NB4 (cell line): ENCODE results near the gene MYOD1.

ENCODE experiments used
- POLR2A ChIP-seq: IDR thresholded peaks from 2 replicates; pipeline ENCODE4 v1.6.1; 2011; ENCODE audit warnings: mild to moderate bottlenecking; ENCODE audit not compliant: insufficient read length; ENCODE audit errors: extremely low read depth
- TF ChIP-seq, protein P1 (sequence below): IDR thresholded peaks from one replicate; pipeline ENCODE4 v1.5.1; 2012; ENCODE audit warnings: low read depth, low read length
- TF ChIP-seq, protein P2 (sequence below): IDR thresholded peaks from 2 replicates; pipeline ENCODE4 v1.6.1; 2011; ENCODE audit warnings: low read depth, low read length

DNA sequence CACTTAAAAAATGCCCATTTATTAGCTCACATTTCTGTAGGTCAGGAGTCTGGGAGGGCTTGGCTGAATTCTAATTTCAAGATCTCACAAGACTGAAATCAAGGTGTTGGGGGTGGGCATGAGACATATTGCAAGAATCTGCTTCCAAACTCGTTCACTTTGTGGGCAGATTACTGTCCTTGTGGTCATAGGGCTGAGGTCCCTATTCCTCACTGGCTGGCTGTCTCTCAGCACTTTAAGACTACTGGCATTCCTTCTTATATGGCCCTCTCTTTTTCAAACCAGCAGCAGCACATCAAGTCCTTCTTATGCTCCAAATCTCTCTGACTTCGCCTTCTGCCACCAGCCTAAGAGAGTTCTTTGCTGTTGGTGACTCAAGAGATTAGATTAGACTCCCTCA lies 27.8 kb upstream of the MYOD1 start:
- TF ChIP-seq, protein P1, sequence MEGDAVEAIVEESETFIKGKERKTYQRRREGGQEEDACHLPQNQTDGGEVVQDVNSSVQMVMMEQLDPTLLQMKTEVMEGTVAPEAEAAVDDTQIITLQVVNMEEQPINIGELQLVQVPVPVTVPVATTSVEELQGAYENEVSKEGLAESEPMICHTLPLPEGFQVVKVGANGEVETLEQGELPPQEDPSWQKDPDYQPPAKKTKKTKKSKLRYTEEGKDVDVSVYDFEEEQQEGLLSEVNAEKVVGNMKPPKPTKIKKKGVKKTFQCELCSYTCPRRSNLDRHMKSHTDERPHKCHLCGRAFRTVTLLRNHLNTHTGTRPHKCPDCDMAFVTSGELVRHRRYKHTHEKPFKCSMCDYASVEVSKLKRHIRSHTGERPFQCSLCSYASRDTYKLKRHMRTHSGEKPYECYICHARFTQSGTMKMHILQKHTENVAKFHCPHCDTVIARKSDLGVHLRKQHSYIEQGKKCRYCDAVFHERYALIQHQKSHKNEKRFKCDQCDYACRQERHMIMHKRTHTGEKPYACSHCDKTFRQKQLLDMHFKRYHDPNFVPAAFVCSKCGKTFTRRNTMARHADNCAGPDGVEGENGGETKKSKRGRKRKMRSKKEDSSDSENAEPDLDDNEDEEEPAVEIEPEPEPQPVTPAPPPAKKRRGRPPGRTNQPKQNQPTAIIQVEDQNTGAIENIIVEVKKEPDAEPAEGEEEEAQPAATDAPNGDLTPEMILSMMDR: no peak
- no peak for TF ChIP-seq POLR2A
- TF ChIP-seq, protein P2, sequence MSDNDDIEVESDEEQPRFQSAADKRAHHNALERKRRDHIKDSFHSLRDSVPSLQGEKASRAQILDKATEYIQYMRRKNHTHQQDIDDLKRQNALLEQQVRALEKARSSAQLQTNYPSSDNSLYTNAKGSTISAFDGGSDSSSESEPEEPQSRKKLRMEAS: no peak
